HepG2 (cell line): Measurements from ENCODE around the gene TOP2A. TPM values are rescaled to one million over a fixed set of nuclear protein-coding genes. Genes with fewer than 3 reads are reported as not detected.

Source experiments
- AHDC1 ChIP-seq: sonication (generic); formaldehyde crosslinking; IDR thresholded peaks from 2 replicates; pipeline ENCODE4 v1.5.1; 2020; ENCODE audit warnings: mild to moderate bottlenecking, missing genetic modification reagents, borderline replicate concordance
- ARID5B ChIP-seq: IDR thresholded peaks from 2 replicates; pipeline ENCODE4 v1.4.0; 2020; ENCODE audit warnings: mild to moderate bottlenecking, missing genetic modification reagents
- CEBPB ChIP-seq: IDR thresholded peaks from 2 replicates; pipeline ENCODE4 v1.6.1; 2011; ENCODE audit warnings: low read depth, low read length, improper control_type of control experiment, borderline replicate concordance
- CHD2 ChIP-seq: IDR thresholded peaks from 2 replicates; pipeline ENCODE4 v1.6.1; 2011; ENCODE audit warnings: low read depth, low read length, improper control_type of control experiment
- CREB1 ChIP-seq, 2 experiments: fragments of 450-650 bp in 1 of 2; IDR thresholded peaks; 2 replicates each; pipeline ENCODE4 v1.6.1; 2016 to 2017; ENCODE audit warnings: control low read depth in 1 of 2, mild to moderate bottlenecking in 1 of 2, missing compliant biosample characterization in 1 of 2, missing genetic modification characterization in 1 of 2
- ESRRA ChIP-seq: sonication (generic); formaldehyde crosslinking; IDR thresholded peaks from 2 replicates; pipeline ENCODE4 v1.5.1; 2020; ENCODE audit warnings: mild to moderate bottlenecking, low read depth, missing genetic modification reagents
- JDP2 ChIP-seq: sonication (generic); formaldehyde crosslinking; IDR thresholded peaks from 2 replicates; pipeline ENCODE4 v1.8.1; 2022; ENCODE audit warnings: missing genetic modification reagents, borderline replicate concordance
- MEF2D ChIP-seq: sonication (generic); formaldehyde crosslinking; IDR thresholded peaks from 2 replicates; pipeline ENCODE4 v1.5.1; 2020; ENCODE audit warnings: mild to moderate bottlenecking, missing genetic modification reagents
- MXD1 ChIP-seq: sonication (generic); formaldehyde crosslinking; IDR thresholded peaks from 2 replicates; pipeline ENCODE4 v1.4.0; 2020; ENCODE audit warnings: mild to moderate bottlenecking, missing genetic modification reagents
- RFXANK ChIP-seq: IDR thresholded peaks from 2 replicates; pipeline ENCODE4 v1.6.1; 2016
- RNF2 ChIP-seq: fragments of 450-650 bp; conservative IDR thresholded peaks from 2 replicates; pipeline ENCODE4 v1.6.1; 2016; ENCODE audit warnings: low read depth
- SATB2 ChIP-seq: sonication (generic); formaldehyde crosslinking; IDR thresholded peaks from 2 replicates; pipeline ENCODE4 v1.5.0; 2020; ENCODE audit warnings: missing genetic modification reagents
- SRSF9 ChIP-seq: fragments of 200-400 bp; formaldehyde crosslinking; IDR thresholded peaks from 2 replicates; pipeline ENCODE4 v1.6.1; 2018; ENCODE audit warnings: borderline replicate concordance, mild to moderate bottlenecking, low read depth, low read length; ENCODE audit not compliant: insufficient read depth, poor library complexity, severe bottlenecking
- ZFP36 ChIP-seq: fragments of 150-350 bp; IDR thresholded peaks from 2 replicates; pipeline ENCODE4 v1.6.1; 2018; ENCODE audit warnings: borderline replicate concordance, low read length, low read depth; ENCODE audit not compliant: partially characterized antibody
- ZNF724P ChIP-seq: sonication (generic); formaldehyde crosslinking; IDR thresholded peaks from 2 replicates; pipeline ENCODE4 v1.8.0; 2022; ENCODE audit warnings: missing genetic modification reagents, borderline replicate concordance
- ZNF800 ChIP-seq: sonication (generic); formaldehyde crosslinking; IDR thresholded peaks from 2 replicates; pipeline ENCODE4 v1.4.0; 2020; ENCODE audit warnings: missing genetic modification reagents
- polyA plus RNA-seq, 8 experiments: library from polyadenylated mRNA; depleted of rRNA in 3 of 8; stranded (reverse) in 7 of 8; unstranded in 1 of 8; fragments of >200 nt; fragmentation: Illumina TruSeq in 4 of 8; extraction: Trizol in 4 of 8; gene quantifications; 2 replicates each; pipeline versions ENCODE4 v1.2.1 to v1.2.3, GENCODE V29; 2011 to 2016; ENCODE audit warnings: low read depth in 4 of 8, missing spikeins in 1 of 8, mixed read lengths in 1 of 8; ENCODE audit not compliant: insufficient read depth in 1 of 8
- total RNA-seq, 5 experiments: library from RNA; depleted of rRNA; stranded (reverse); fragments of >200 nt; fragmentation: Illumina TruSeq; extraction: Trizol; gene quantifications; 2 replicates each; pipeline ENCODE4 v1.2.3, GENCODE V29; 2016; ENCODE audit warnings: low read depth in 1 of 5

TOP2A gene
- total and polyA plus RNA-seq, 2 of the 13 experiments (the other 11 are each of a cell fraction or from before 2014, with no cell fraction given): 108 to 327 TPM

GRCh38 chr17:40362696-40363110 lies 55.0 kb downstream of the TOP2A start (continued):
- TF ChIP-seq ARID5B (peak; percentile 69), ZNF724P (CRISPR knock-in tag) (no peak; the same call in 1 of the 2 replicates), MXD1 (peak; percentile 64), RFXANK (CRISPR knock-in tag) (0 out of 2 replicates have a peak, but pooled peaks have one; percentile 75), ZFP36 (no peak), AHDC1 (CRISPR knock-in tag) (no peak), SRSF9 (no peak), SATB2 (CRISPR knock-in tag) (peak; percentile 69; the same call in 1 of the 2 replicates), ZNF800 (CRISPR knock-in tag) (peak; percentile 92), MEF2D (CRISPR knock-in tag) (0 out of 2 replicates have a peak, but pooled peaks have one; percentile 37), ESRRA (CRISPR knock-in tag) (peak; percentile 62; the same call in 1 of the 2 replicates), CEBPB (no peak), CHD2 (peak; percentile 93), CREB1 (IDR thresholded peaks at IDR 0.05) (peak; percentile 51; the same call in 1 of the 2 replicates), CREB1 (CRISPR knock-in tag; IDR thresholded peaks at IDR 0.05) (no peak), JDP2 (CRISPR knock-in tag) (no peak; the same call in 1 of the 2 replicates), RNF2 (peak; percentile 84)
